AG09319 (cell line): ENCODE results near the gene RBMS1.

Experiments
- DNase-seq: peaks from one replicate; pipeline ENCODE4 v3.0.0-alpha.2; 2010; ENCODE audit warnings: low read depth; ENCODE audit errors: extremely low read depth
- TF ChIP-seq, protein P1 (sequence below): IDR thresholded peaks from 2 replicates; pipeline ENCODE4 v1.5.1; 2011; ENCODE audit warnings: low read depth, mild to moderate bottlenecking, inconsistent platforms, low read length, moderate library complexity

RBMS1 gene

DNA sequence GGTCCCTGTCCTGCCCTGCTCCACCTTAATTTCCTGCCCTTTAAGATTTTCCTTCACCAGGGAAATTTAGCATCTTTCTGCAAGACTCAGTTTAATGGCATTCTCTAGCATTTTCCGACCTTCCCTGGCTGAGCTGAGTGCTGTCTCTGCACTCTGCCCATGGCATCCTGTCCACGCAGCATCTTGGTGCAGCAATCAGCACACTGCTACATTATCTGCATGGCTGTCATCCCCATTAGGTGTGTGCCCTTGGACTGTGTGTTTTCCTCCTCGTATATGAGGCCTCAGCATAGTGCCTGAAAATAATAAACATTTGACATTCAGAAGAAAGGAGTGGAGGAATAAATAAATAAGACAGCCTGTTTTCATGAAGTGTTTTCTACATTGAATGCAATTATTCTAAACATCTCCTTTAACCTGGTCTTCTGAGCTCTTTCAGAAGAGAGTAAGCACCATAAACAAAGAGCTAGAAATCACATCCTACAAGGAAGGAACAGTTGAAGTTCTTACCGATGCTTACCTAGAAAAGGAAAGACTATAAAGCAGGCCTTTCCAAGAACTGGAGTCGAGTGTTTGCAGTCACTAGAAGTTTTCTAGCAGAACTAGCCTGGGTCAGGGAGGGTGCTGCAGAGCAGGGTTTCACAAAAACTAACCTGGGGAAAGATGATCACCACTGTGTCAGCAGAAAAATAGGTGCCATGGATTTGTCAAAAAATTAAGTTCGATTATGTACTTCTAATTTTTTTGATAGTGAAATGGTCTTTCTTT lies 162.2 kb downstream of the RBMS1 start:
- no peak for DNase-seq
- TF ChIP-seq, protein P1, sequence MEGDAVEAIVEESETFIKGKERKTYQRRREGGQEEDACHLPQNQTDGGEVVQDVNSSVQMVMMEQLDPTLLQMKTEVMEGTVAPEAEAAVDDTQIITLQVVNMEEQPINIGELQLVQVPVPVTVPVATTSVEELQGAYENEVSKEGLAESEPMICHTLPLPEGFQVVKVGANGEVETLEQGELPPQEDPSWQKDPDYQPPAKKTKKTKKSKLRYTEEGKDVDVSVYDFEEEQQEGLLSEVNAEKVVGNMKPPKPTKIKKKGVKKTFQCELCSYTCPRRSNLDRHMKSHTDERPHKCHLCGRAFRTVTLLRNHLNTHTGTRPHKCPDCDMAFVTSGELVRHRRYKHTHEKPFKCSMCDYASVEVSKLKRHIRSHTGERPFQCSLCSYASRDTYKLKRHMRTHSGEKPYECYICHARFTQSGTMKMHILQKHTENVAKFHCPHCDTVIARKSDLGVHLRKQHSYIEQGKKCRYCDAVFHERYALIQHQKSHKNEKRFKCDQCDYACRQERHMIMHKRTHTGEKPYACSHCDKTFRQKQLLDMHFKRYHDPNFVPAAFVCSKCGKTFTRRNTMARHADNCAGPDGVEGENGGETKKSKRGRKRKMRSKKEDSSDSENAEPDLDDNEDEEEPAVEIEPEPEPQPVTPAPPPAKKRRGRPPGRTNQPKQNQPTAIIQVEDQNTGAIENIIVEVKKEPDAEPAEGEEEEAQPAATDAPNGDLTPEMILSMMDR: no peak

DNA sequence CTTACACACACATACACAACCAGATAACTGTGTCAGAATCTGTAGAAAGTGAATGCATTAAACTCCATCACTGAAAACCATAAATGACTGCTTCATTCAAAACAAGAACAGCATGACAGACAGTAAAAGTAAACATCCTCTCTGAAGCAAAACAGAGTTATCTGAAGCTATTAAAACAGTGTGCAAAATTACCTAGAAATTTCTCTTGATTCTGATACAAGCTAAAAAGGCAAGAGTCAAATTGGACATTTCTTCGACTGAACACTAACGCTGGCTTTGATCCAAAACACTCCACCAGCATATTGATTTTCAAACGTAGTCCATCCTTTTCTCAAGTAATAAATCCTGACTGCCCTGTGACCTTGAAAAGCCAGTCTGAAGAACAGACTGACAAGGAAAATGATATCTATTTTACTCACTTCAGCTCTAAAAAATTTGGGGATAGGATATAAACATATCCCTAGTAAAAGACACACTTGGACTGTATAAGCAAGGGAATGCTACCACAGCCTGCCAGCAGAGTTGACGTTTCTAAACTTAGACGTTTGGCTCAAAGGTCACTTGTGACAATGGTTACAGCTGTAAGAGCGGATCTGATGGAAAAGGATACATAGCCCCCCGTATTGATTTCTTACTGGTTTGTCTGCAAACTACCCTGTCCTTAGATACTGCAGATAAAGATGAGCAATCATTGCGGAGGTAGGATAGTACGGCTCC lies 164.6 kb downstream of the RBMS1 start:
- TF ChIP-seq, protein P1: no peak
- no peak for DNase-seq

DNA sequence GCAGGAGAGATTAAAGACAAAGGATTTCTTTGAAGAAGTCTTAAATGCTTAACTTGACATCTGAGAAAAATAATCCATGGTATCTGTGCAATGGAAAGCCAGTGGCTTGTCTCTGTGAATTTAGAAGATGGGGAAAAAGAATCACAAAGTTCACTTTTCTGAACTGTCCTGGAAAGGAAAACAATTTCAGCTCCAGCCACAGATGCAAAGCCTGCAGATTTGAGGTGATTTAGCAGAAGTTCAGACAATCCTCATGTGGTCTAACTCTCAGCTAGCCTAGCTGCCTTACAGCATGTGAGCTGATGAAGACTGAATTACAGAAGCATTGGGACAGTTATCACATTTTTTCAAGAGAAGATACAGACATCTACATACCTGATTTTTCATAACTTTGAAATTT lies 166.8 kb downstream of the RBMS1 start:
- TF ChIP-seq, protein P1: no peak
- DNase-seq: no peak

DNA sequence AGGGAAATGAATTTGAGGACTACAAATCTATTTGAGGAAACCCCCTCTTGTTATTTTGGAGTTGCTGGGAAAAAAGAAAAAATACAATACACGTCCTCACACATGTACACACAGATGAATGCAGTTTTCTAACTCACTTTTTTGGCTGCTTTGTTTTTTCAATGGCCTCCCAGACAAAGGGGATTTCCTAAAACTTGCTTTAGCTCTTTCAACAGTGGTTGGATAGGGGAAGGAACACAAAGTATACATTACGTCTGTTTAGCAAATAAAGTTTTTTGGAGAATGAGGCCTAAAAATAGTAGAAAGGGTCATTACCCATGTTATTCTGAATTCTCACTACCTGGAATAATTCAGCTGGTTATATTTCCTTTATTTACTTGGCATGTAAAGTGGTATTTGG lies 168.2 kb downstream of the RBMS1 start:
- DNase-seq: no peak

DNA sequence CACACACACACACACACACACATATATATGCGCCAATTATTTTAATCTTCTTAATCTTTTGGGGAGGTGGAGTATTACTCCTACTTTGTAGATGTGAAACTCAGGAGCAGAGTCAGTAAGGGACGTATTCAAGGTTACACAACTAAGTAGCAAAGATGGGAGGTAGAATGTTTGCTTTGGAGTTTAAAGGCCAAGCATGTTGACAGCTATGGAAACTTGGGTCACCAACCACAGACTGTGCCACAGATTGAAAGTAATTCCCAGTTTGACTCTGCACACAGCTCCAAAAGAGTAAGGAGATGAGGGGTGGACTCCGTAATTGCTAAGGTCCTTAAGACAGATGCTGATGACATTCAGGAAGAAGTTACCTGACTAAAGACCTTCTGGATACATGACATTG lies 168.7 kb downstream of the RBMS1 start:
- no peak for DNase-seq
- TF ChIP-seq, protein P1: no peak

More for the DNA sequence above, 168.2 kb downstream of the RBMS1 start:
- TF ChIP-seq, protein P1: no peak

DNA sequence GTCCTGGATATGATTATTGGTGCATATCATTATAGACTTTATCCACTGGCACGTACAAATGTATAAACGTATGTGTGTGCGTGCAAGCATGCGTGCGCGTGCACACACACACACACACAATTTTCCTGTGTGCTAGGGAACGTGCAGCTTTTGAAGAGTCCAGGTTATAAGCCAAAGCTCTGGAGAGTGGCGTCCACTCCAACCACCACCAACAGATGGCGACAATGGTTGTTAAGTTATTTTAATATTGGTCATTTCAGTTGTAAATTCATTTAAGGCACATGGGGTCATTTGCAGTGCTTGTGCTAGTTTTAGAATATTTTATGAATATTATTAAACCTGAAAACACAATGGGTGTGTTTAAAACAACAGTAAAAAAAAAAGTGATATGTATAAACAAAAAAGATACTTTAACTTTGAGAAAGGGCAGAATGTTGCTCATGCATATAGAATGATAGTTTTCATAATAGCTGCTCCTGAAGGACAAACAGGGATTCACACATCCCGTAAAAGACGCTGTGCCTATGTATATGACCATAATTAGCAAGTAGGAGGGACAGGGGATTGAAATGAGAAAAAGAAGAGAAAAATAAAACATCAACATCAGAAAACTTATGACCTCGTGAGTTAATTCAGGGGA lies 169.3 kb downstream of the RBMS1 start:
- TF ChIP-seq, protein P1: peak; percentile 62
- DNase-seq: no peak

DNA sequence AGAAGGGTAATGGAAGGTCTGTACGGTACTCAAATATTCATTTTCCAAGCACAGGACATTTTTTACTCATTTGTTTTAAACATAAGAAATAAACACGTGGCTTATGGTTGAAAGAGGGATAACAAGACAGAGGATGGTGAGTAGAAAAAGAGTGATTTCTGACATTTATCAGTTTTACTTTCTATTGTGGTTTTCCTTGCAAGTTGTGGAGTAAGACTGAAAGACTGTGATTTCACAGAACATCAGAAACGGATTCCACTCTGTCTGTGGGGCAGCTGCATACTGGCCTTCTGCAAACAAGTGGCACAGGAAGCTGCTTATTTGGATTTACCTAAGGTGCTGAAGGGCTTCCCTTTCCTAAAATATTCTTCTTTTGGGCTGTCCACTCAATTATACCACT lies 171.3 kb downstream of the RBMS1 start:
- TF ChIP-seq, protein P1: no peak
- DNase-seq: no peak
